ENCODE data around the gene CAB39. TPM values are rescaled to one million over a fixed set of nuclear protein-coding genes. Genes with fewer than 3 reads are reported as not detected.

Gene CAB39
- total and polyA plus RNA-seq, 2 of the 8 experiments (the other 6 are each of a cell fraction or from before 2014, with no cell fraction given): 16.4 to 50.5 TPM

DNA sequence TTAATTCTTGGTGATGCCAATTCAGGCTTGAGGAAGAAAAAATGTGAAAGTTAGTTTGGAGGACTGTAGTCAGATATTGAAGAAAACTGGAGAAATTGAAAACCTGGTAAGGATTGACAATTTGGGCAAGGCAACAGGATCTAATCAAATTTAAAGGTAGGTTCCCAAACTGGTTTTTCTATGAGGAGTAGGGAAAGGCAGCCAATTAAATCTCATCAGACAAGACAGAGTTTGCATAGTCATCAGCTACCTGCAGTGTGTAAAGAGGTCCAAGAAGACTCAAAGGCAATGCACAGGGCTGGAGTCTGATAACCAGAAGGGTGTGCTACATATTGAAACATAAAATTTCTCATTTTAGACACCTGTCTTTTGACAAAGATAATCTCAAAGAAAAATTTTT lies 16.0 kb upstream of the CAB39 start:
- H3K36me3 ChIP-seq (ENCODE audit: control insufficient read depth in 2 of 4, insufficient read depth in 4 of 4, low read length in 3 of 4): no peaks in the 10 kb centered on the region
- H3K79me1 ChIP-seq (ENCODE audit: low read depth, low read length): no peaks in the 10 kb centered on the region
- H4K20me1 ChIP-seq (replicated peaks in 1 of 2; ENCODE audit: control insufficient read depth in 1 of 2, insufficient read depth in 2 of 2, low read length in 2 of 2): no peaks in the 10 kb centered on the region
- POLR2A ChIA-PET (ENCODE audit: partially characterized antibody): interaction anchor here (0.9 kb wide), 1 partner anchor 27 kb away, joined by 3 read pairs; no protein-coding TSS in a partner anchor
- H3K23me2 ChIP-seq (ENCODE audit: low read depth, low read length): no peaks in the 10 kb centered on the region
- no peak overlapping the region for H3K4me3 ChIP-seq (ENCODE audit: extremely low read depth in 1 of 4, insufficient read depth in 2 of 4, low read depth in 3 of 4, low read length in 4 of 4)
- H3K14ac ChIP-seq (ENCODE audit: insufficient read length): no peak overlapping the region
- no peak overlapping the region for H3K4ac ChIP-seq (replicated peaks; ENCODE audit: insufficient read length, low read depth, low read length)
- no peak overlapping the region for H2BK12ac ChIP-seq (ENCODE audit: low read depth, low read length)
- CTCF ChIA-PET (ENCODE audit: partially characterized antibody): interaction anchor here (1.1 kb wide), 1 partner anchor 17 kb away, joined by 3 read pairs; no protein-coding TSS in a partner anchor
- H2AK5ac ChIP-seq (ENCODE audit: low read depth, low read length): no peak overlapping the region
- no peak overlapping the region for H3K27ac ChIP-seq (ENCODE audit: low read depth, low read length)
- no peak overlapping the region for H2BK5ac ChIP-seq (ENCODE audit: low read depth, low read length)
- H2AFZ ChIP-seq (ENCODE audit: low read length): peak overlapping the region; percentile 66; the same call in 1 of the 2 replicates
- H3K18ac ChIP-seq (ENCODE audit: extremely low read depth, low read length): no peak overlapping the region
- H4K5ac ChIP-seq (ENCODE audit: insufficient read length, low read depth, low read length): no peak overlapping the region
- no peaks in the 10 kb centered on the region for H3K27me3 ChIP-seq (replicated peaks in 1 of 4; ENCODE audit: control insufficient read depth in 3 of 4, extremely low read depth in 1 of 4, insufficient read depth in 3 of 4, low read length in 3 of 4)
- no peak overlapping the region for H2BK120ac ChIP-seq (replicated peaks; ENCODE audit: low read depth, low read length)
- no peaks in the 10 kb centered on the region for H3K79me2 ChIP-seq (ENCODE audit: control insufficient read depth in 1 of 2, insufficient read depth in 2 of 2, low read length in 2 of 2)
- H3K4me1 ChIP-seq (replicated peaks in 1 of 4; ENCODE audit: control insufficient read depth in 3 of 4, insufficient read depth in 4 of 4, low read length in 3 of 4): peaks cover 0 to 3% (median 0%) of the 10 kb centered on the region in 4 experiments; a peak in 1 of 7 replicates
- no peaks in the 10 kb centered on the region for H3K9me3 ChIP-seq (ENCODE audit: insufficient read depth in 2 of 2, low read depth in 1 of 2, low read length in 1 of 2)
- H3K4me2 ChIP-seq (ENCODE audit: insufficient read depth in 1 of 2, low read depth in 2 of 2, low read length in 2 of 2): no peak overlapping the region
- H4K91ac ChIP-seq (replicated peaks; ENCODE audit: insufficient read length, low read length): no peak overlapping the region
- H3K23ac ChIP-seq (ENCODE audit: insufficient read length): no peak overlapping the region
- no peak overlapping the region for H2BK20ac ChIP-seq (ENCODE audit: low read length)
- H3K9ac ChIP-seq (replicated peaks in 1 of 4; ENCODE audit: extremely low read depth in 1 of 4, low read depth in 3 of 4, low read length in 3 of 4): no peak overlapping the region
- no peak overlapping the region for H2BK15ac ChIP-seq (ENCODE audit: low read length)
- no peak for DNase-seq (ENCODE audit: low read depth in 1 of 2, low spot score in 2 of 2)
- no peak overlapping the region for H4K8ac ChIP-seq (ENCODE audit: extremely low read depth, insufficient read depth, low read length)
- no peak overlapping the region for H3K56ac ChIP-seq (replicated peaks; ENCODE audit: insufficient read length, low read depth, low read length)
- FAIRE-seq: no peak
- TF ChIP-seq EGR1 (IDR thresholded peaks at IDR 0.05; ENCODE audit: borderline replicate concordance, low read depth, low read length) (no peak), CBX5 (IDR thresholded peaks at IDR 0.05; ENCODE audit: low read depth, low read length) (no peak), NANOG (IDR thresholded peaks at IDR 0.05; ENCODE audit: insufficient read depth, low read depth, low read length, poor library complexity, severe bottlenecking) (no peak), TEAD4 (IDR thresholded peaks at IDR 0.05; ENCODE audit: low read depth, low read length) (no peak), TAF1 (IDR thresholded peaks at IDR 0.05; ENCODE audit: low read depth, low read length) (no peak), EZH2 (IDR thresholded peaks at IDR 0.05; ENCODE audit: low read depth, low read length, severe bottlenecking) (no peak), SP2 (IDR thresholded peaks at IDR 0.05; ENCODE audit: low read length) (no peak), CREB1 (IDR thresholded peaks at IDR 0.05) (no peak), NRF1 (IDR thresholded peaks at IDR 0.05; ENCODE audit: low read depth, low read length) (no peak), SIN3A (conservative IDR thresholded peaks at IDR 0.05 in 1 of 2, IDR thresholded peaks at IDR 0.05 in 1 of 2; ENCODE audit: low read depth in 1 of 2, low read length in 2 of 2) (no peak), RFX5 (IDR thresholded peaks at IDR 0.05; ENCODE audit: borderline replicate concordance, low read depth, low read length) (no peak), GABPA (IDR thresholded peaks at IDR 0.05; ENCODE audit: borderline replicate concordance, insufficient read depth, low read length) (no peak), SUZ12 (IDR thresholded peaks at IDR 0.05; ENCODE audit: low read length) (no peak)
- TF ChIP-seq, protein P1, sequence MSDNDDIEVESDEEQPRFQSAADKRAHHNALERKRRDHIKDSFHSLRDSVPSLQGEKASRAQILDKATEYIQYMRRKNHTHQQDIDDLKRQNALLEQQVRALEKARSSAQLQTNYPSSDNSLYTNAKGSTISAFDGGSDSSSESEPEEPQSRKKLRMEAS (IDR thresholded peaks at IDR 0.05): no peak
- TF ChIP-seq, protein P2, sequence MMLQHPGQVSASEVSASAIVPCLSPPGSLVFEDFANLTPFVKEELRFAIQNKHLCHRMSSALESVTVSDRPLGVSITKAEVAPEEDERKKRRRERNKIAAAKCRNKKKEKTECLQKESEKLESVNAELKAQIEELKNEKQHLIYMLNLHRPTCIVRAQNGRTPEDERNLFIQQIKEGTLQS (IDR thresholded peaks at IDR 0.05; ENCODE audit: insufficient read depth, low read depth, low read length): no peak

All from H1 (cell line).